SHP77 treated with DMSO at 0.1 percent for 48 hours (cell line): ENCODE data around the gene ENGASE.

Experiments used
- DNase-seq: peaks from one replicate; lab custom pipeline; 2025; lab: John Stamatoyannopoulos, UW

ENGASE gene

GRCh38 chr17:79092567-79092966 lies 17.9 kb downstream of the ENGASE start:
- no peak for DNase-seq

GRCh38 chr17:79093270-79093669 lies 18.6 kb downstream of the ENGASE start:
- DNase-seq, result no peak

GRCh38 chr17:79094261-79094660 lies 19.6 kb downstream of the ENGASE start:
- no peak for DNase-seq

- no peak for DNase-seq
Measured at GRCh38 chr17:79095345-79096055, 20.9 kb downstream of the ENGASE start.

GRCh38 chr17:79096477-79096876 lies 21.9 kb downstream of the ENGASE start:
- no peak for DNase-seq

- no peak for DNase-seq
Measured at GRCh38 chr17:79097226-79098055, 22.8 kb downstream of the ENGASE start.

- DNase-seq, result no peak
Measured at GRCh38 chr17:79098282-79098867, 23.8 kb downstream of the ENGASE start.

GRCh38 chr17:79100405-79100804 lies 25.8 kb downstream of the ENGASE start:
- DNase-seq, result no peak

GRCh38 chr17:79101111-79101673 lies 26.6 kb downstream of the ENGASE start:
- DNase-seq, result no peak

GRCh38 chr17:79102214-79102613 lies 27.6 kb downstream of the ENGASE start:
- no peak for DNase-seq

- DNase-seq, result no peak
Measured at GRCh38 chr17:79104898-79105600, 30.4 kb downstream of the ENGASE start.

- DNase-seq, result no peak
Measured at GRCh38 chr17:79105937-79106336, 31.3 kb downstream of the ENGASE start.

- DNase-seq, result no peak
Measured at GRCh38 chr17:79106958-79107357, 32.3 kb downstream of the ENGASE start.

- DNase-seq, result no peak
Measured at GRCh38 chr17:79107499-79108231, 33.0 kb downstream of the ENGASE start.

- no peak for DNase-seq
Measured at GRCh38 chr17:79108232-79108850, 33.7 kb downstream of the ENGASE start.

- no peak for DNase-seq
Measured at GRCh38 chr17:79108870-79109269, 34.2 kb downstream of the ENGASE start.

- DNase-seq, result no peak
Measured at GRCh38 chr17:79109584-79109983, 35.0 kb downstream of the ENGASE start.

- no peak for DNase-seq
Measured at GRCh38 chr17:79111097-79111496, 36.5 kb downstream of the ENGASE start.

GRCh38 chr17:79112471-79112870 lies 37.8 kb downstream of the ENGASE start:
- DNase-seq, result no peak

GRCh38 chr17:79113699-79114457 lies 39.3 kb downstream of the ENGASE start:
- no peak for DNase-seq
